Lung (tissue), 12 donors: Measurements from ENCODE around the gene SAMD3. TPM values are rescaled to one million over a fixed set of nuclear protein-coding genes. Genes with fewer than 3 reads are reported as not detected.

Source experiments
- ATAC-seq: fragments of 200-7000 bp; cut with Tn5 transposase; one replicate; pipeline ENCODE4 v1.9.1; 2020; ENCODE audit warnings: moderate number of reproducible peaks; ENCODE audit not compliant: insufficient read depth, low FRiP score
- DNase-seq, 3 donors: peaks; one replicate each; pipeline ENCODE4 v3.0.0-alpha.2; 2013 to 2017
- H3K27ac ChIP-seq, 2 donors: one replicate each; pipeline ENCODE4 v1.5.1; 2013; ENCODE audit warnings: mild to moderate bottlenecking in 2 of 2, moderate library complexity in 2 of 2, control low read depth in 1 of 2, inconsistent platforms in 1 of 2, low read depth in 1 of 2, low read length in 1 of 2
- H3K27me3 ChIP-seq, 3 donors: one replicate each; pipeline ENCODE4 v1.5.1; 2013; ENCODE audit warnings: low read length in 2 of 3; ENCODE audit not compliant: control insufficient read depth in 3 of 3, insufficient read depth in 3 of 3
- H3K36me3 ChIP-seq, 4 donors: one replicate each; pipeline ENCODE4 v1.5.1; 2013; ENCODE audit warnings: low read length in 4 of 4, mild to moderate bottlenecking in 1 of 4, moderate library complexity in 1 of 4; ENCODE audit not compliant: control insufficient read depth in 4 of 4, insufficient read depth in 4 of 4
- H3K4me1 ChIP-seq, 5 donors: one replicate each; pipeline ENCODE4 v1.5.1; 2013; ENCODE audit warnings: low read length in 5 of 5, mild to moderate bottlenecking in 2 of 5, moderate library complexity in 1 of 5; ENCODE audit not compliant: control insufficient read depth in 5 of 5, insufficient read depth in 5 of 5
- H3K4me3 ChIP-seq: one replicate; pipeline ENCODE4 v1.5.1; 2013; ENCODE audit warnings: mild to moderate bottlenecking, control low read depth, moderate library complexity
- H3K9ac ChIP-seq, 2 donors: one replicate each; pipeline ENCODE4 v1.5.1; 2013; ENCODE audit warnings: low read length in 2 of 2, control low read depth in 1 of 2; ENCODE audit not compliant: insufficient read depth in 1 of 2
- H3K9me3 ChIP-seq, 4 donors: one replicate each; pipeline ENCODE4 v1.5.1; 2013; ENCODE audit warnings: low read length in 3 of 4, mild to moderate bottlenecking in 1 of 4, moderate library complexity in 1 of 4; ENCODE audit not compliant: control insufficient read depth in 4 of 4, insufficient read depth in 3 of 4
- WGBS, 2 donors: extraction: QIAGEN DNeasy Blood & Tissue Kit; methylation state at CpG; one replicate each; pipeline ENCODE4 v1.1.7; 2013; 5-methylcytosine and 5-hydroxymethylcytosine counted together
- polyA plus RNA-seq, 2 donors: library from polyadenylated mRNA; stranded (reverse); fragments of 200-250 nt; gene quantifications; one replicate each; pipeline ENCODE4 v1.2.1, GENCODE V29; 2013
- total RNA-seq, 2 donors: library from RNA; depleted of rRNA in 1 of 2; stranded (reverse); fragments of >200 nt in 1 of 2; gene quantifications; one replicate each; pipeline ENCODE4 v1.2.1, GENCODE V29; 2014 to 2021
- TF ChIP-seq, protein P1 (sequence below): IDR thresholded peaks from 2 replicates; pipeline ENCODE4 v1.5.1; 2012; ENCODE audit warnings: mild to moderate bottlenecking; ENCODE audit errors: control extremely low read depth, extremely low read depth
- donor health status: control.
- donor health status: control.
- donor health status: Bipolar disorder and iron deficiency.
- donor health status: healthy.
- donor health status: DM: yes; HTN: yes; CAD: no.

Gene SAMD3
- total and polyA plus RNA-seq, 4 donors, result 0.71 to 5.9 (median 2.0) TPM

- DNase-seq (no peak), ATAC-seq (no peak)
- Histone ChIP-seq H3K27me3 (no peaks in the 10 kb centered on the region), H3K9ac (no peak overlapping the region), H3K36me3 (peaks cover 0 to 5% (median 1%) of the 10 kb centered on the region in 4 donors), H3K9me3 (peaks cover 0 to under 1% (median 0%) of the 10 kb centered on the region in 4 donors), H3K4me1 (peaks cover 0 to under 1% (median 0%) of the 10 kb centered on the region in 5 donors), H3K4me3 (no peak overlapping the region), H3K27ac (no peak overlapping the region)
- WGBS, 2 donors, result 59 to 75% methylated on average over 4 of the region's 4 CpGs
- TF ChIP-seq, protein P1, sequence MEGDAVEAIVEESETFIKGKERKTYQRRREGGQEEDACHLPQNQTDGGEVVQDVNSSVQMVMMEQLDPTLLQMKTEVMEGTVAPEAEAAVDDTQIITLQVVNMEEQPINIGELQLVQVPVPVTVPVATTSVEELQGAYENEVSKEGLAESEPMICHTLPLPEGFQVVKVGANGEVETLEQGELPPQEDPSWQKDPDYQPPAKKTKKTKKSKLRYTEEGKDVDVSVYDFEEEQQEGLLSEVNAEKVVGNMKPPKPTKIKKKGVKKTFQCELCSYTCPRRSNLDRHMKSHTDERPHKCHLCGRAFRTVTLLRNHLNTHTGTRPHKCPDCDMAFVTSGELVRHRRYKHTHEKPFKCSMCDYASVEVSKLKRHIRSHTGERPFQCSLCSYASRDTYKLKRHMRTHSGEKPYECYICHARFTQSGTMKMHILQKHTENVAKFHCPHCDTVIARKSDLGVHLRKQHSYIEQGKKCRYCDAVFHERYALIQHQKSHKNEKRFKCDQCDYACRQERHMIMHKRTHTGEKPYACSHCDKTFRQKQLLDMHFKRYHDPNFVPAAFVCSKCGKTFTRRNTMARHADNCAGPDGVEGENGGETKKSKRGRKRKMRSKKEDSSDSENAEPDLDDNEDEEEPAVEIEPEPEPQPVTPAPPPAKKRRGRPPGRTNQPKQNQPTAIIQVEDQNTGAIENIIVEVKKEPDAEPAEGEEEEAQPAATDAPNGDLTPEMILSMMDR, result no peak
Measured at GRCh38 chr6:130105996-130106704, 116.6 kb downstream of the SAMD3 start.

- 94 to 96% methylated on average over 3 of the region's 3 CpGs for WGBS, 2 donors
- Histone ChIP-seq H3K4me1 (no peaks in the 10 kb centered on the region), H3K27me3 (no peaks in the 10 kb centered on the region), H3K27ac (no peak overlapping the region), H3K9ac (no peak overlapping the region), H3K36me3 (peaks cover 0 to 5% (median 2%) of the 10 kb centered on the region in 4 donors), H3K9me3 (no peaks in the 10 kb centered on the region), H3K4me3 (no peak overlapping the region)
- TF ChIP-seq, protein P1, result no peak
- ATAC-seq, result no peak
- no peak for DNase-seq
Measured at GRCh38 chr6:130099119-130099518, 123.6 kb downstream of the SAMD3 start.

GRCh38 chr6:130098317-130098716, 124.4 kb downstream of the SAMD3 start:
- ATAC-seq, result no peak
- no peaks in the 10 kb centered on the region for H3K4me1 ChIP-seq
- no peaks in the 10 kb centered on the region for H3K27me3 ChIP-seq
- no peak for DNase-seq
- H3K4me3 ChIP-seq, result no peak overlapping the region
- WGBS, 2 donors, result 68 to 81% methylated on average over 4 of the region's 4 CpGs
- no peak overlapping the region for H3K27ac ChIP-seq
- TF ChIP-seq, protein P1, result no peak
- no peaks in the 10 kb centered on the region for H3K9me3 ChIP-seq
- H3K9ac ChIP-seq, result no peak overlapping the region
- peaks cover 0 to 5% (median 2%) of the 10 kb centered on the region in 4 donors for H3K36me3 ChIP-seq

Other genes with a start within 250 kb of the SAMD3 start
- 10 to 100 TPM in 1 of 2 donors, 1 to 10 TPM in 1; 3.7 to 15.9 TPM for gene L3MBTL3, start 204.4 kb downstream of the SAMD3 start, total RNA-seq
- 1 to 10 TPM; 2.0 to 3.7 TPM for gene L3MBTL3, start 204.4 kb downstream of the SAMD3 start, polyA plus RNA-seq
- 1 to 10 TPM; 6.5 to 7.9 TPM for gene TMEM200A, start 143.1 kb upstream of the SAMD3 start, total RNA-seq
- 1 to 10 TPM in 1 of 2 donors, under 1 TPM in 1; 0.79 to 6.4 TPM for gene TMEM200A, start 143.1 kb upstream of the SAMD3 start, polyA plus RNA-seq